HG03280 (cell line): ENCODE measurements around the gene ZBTB8OS.
"Not testable (repeated sequence)": the region's sequence is repeated elsewhere in the genome, so short reads cannot be mapped to it uniquely, and the experiment has no call there.

Experiments
- ATAC-seq: cut with Tn5 transposase; IDR thresholded peaks from one replicate; pipeline ENCODE4 v1.9.1; 2021; ENCODE audit warnings: mild to moderate bottlenecking, moderate library complexity; ENCODE audit not compliant: unreplicated experiment

The ZBTB8OS gene

GRCh38 chr1:32650752-32651460 is 556 bp upstream of the ZBTB8OS start, which contains the start of gene RBBP4:
Gene RBBP4 (plus strand): TSS chr1:32651208. CDS start chr1:32651307, 99 bp downstream.
- peak; percentile 83 for ATAC-seq

GRCh38 chr1:32647308-32648134 is 2.8 kb downstream of the ZBTB8OS start:
- ATAC-seq, result no peak

- no peak for ATAC-seq
Measured at GRCh38 chr1:32644426-32644825, 5.9 kb downstream of the ZBTB8OS start.

GRCh38 chr1:32642292-32642827 is 8.0 kb downstream of the ZBTB8OS start:
- ATAC-seq, result not testable (repeated sequence)

- no peak for ATAC-seq
Measured at GRCh38 chr1:32639489-32640075, 10.8 kb downstream of the ZBTB8OS start.

- ATAC-seq, result no peak
Measured at GRCh38 chr1:32636914-32637645, 13.3 kb downstream of the ZBTB8OS start.

GRCh38 chr1:32635508-32636277 is 14.7 kb downstream of the ZBTB8OS start:
- ATAC-seq, result no peak

- no peak for ATAC-seq
Measured at GRCh38 chr1:32632829-32633228, 17.5 kb downstream of the ZBTB8OS start.

- not testable (repeated sequence) for ATAC-seq
Measured at GRCh38 chr1:32630173-32630572, 20.2 kb downstream of the ZBTB8OS start.

- ATAC-seq, result peak; percentile 82
Measured at GRCh38 chr1:32627596-32628162, 22.7 kb downstream of the ZBTB8OS start.

GRCh38 chr1:32626176-32626575 is 24.2 kb downstream of the ZBTB8OS start:
- no peak for ATAC-seq

GRCh38 chr1:32623775-32624174 is 26.6 kb downstream of the ZBTB8OS start:
- ATAC-seq, result no peak

GRCh38 chr1:32622806-32623681 is 27.3 kb downstream of the ZBTB8OS start:
- ATAC-seq, result no peak

GRCh38 chr1:32622205-32622604 is 28.1 kb downstream of the ZBTB8OS start:
- ATAC-seq, result no peak

GRCh38 chr1:32619701-32620485 is 30.5 kb downstream of the ZBTB8OS start:
- peak; percentile 71 for ATAC-seq

GRCh38 chr1:32618673-32619221 is 31.6 kb downstream of the ZBTB8OS start:
- ATAC-seq, result no peak

- no peak for ATAC-seq
Measured at GRCh38 chr1:32613472-32613871, 36.9 kb downstream of the ZBTB8OS start.
